IMR-90 (cell line): ENCODE measurements around the gene GJB4. TPM values are rescaled to one million over a fixed set of nuclear protein-coding genes. Genes with fewer than 3 reads are reported as not detected.

ENCODE experiments used
- ATAC-seq: fragments of 200-7000 bp; cut with Tn5 transposase; 2 replicates; pipeline ENCODE4 v1.9.1; 2020; ENCODE audit warnings: low read depth, mild to moderate bottlenecking, moderate library complexity
- BruUV-seq: library from RNA; stranded (reverse); fragments of 400-500 nt; replicated peaks from 2 replicates; lab custom pipeline; 2021; lab: Mats Ljungman, UMichigan
- CTCF ChIA-PET: fragments of 300-600 bp; formaldehyde crosslinking; extraction: SDS; loops from one replicate; lab custom pipeline; 2021; ENCODE audit warnings: antibody characterized with exemption; lab: Yijun Ruan, JAX
- POLR2A ChIA-PET: fragments of 300-600 bp; sonication (Branson Sonifier 250); formaldehyde crosslinking; loops from one replicate; lab custom pipeline; 2022; ENCODE audit warnings: antibody characterized with exemption; ENCODE audit not compliant: unreplicated experiment; lab: Charles Lee
- DNase-seq: peaks from one replicate; pipeline ENCODE4 v3.0.0; 2013
- H2AFZ ChIP-seq: replicated peaks from 2 replicates; pipeline ENCODE3; 2013; ENCODE audit warnings: low read length, mild to moderate bottlenecking; ENCODE audit not compliant: poor library complexity
- H2AK5ac ChIP-seq: 2 replicates; pipeline ENCODE4 v1.6.1; 2013; ENCODE audit warnings: low read depth, low read length, inconsistent platforms
- H2AK9ac ChIP-seq: replicated peaks from 2 replicates; pipeline ENCODE3; 2013; ENCODE audit warnings: mild to moderate bottlenecking, low read depth, low read length, moderate library complexity; ENCODE audit not compliant: poor library complexity
- H2BK120ac ChIP-seq: 2 replicates; pipeline ENCODE4 v1.6.1; 2013; ENCODE audit warnings: low read depth, low read length, inconsistent platforms
- H2BK15ac ChIP-seq: 3 replicates; pipeline ENCODE4 v1.6.1; 2013; ENCODE audit warnings: low read depth, low read length, inconsistent platforms
- H2BK20ac ChIP-seq: 2 replicates; pipeline ENCODE4 v1.6.1; 2013; ENCODE audit warnings: low read depth, mild to moderate bottlenecking, inconsistent platforms, low read length, moderate library complexity
- H2BK5ac ChIP-seq: 2 replicates; pipeline ENCODE4 v1.6.1; 2013; ENCODE audit warnings: mild to moderate bottlenecking, low read depth, low read length, inconsistent platforms; ENCODE audit not compliant: poor library complexity, severe bottlenecking
- H3K14ac ChIP-seq: replicated peaks from 2 replicates; pipeline ENCODE4 v1.6.1; 2013; ENCODE audit warnings: low read depth, low read length, inconsistent platforms
- H3K18ac ChIP-seq: 2 replicates; pipeline ENCODE4 v1.6.1; 2013; ENCODE audit warnings: low read depth, low read length, control low read depth
- H3K23ac ChIP-seq: 2 replicates; pipeline ENCODE4 v1.6.1; 2013; ENCODE audit warnings: low read depth, low read length, inconsistent platforms
- H3K27ac ChIP-seq: 2 replicates; pipeline ENCODE4 v1.5.1; 2013; ENCODE audit warnings: mild to moderate bottlenecking, control low read depth, low read length; ENCODE audit not compliant: insufficient read depth
- H3K27me3 ChIP-seq: 2 replicates; pipeline ENCODE4 v1.6.1; 2013; ENCODE audit warnings: low read length; ENCODE audit not compliant: control insufficient read depth, insufficient read depth
- H3K36me3 ChIP-seq: 2 replicates; pipeline ENCODE4 v1.6.1; 2013; ENCODE audit warnings: low read length, mixed read lengths; ENCODE audit not compliant: control insufficient read depth, insufficient read depth
- H3K4ac ChIP-seq: 2 replicates; pipeline ENCODE4 v1.6.1; 2013; ENCODE audit warnings: low read depth, low read length, inconsistent platforms
- H3K4me1 ChIP-seq: 2 replicates; pipeline ENCODE4 v1.6.1; 2013; ENCODE audit warnings: low read length, mixed read lengths; ENCODE audit not compliant: control insufficient read depth, insufficient read depth
- H3K4me2 ChIP-seq: 2 replicates; pipeline ENCODE4 v1.6.1; 2013; ENCODE audit warnings: low read depth, mild to moderate bottlenecking, control low read depth, low read length, moderate library complexity
- H3K4me3 ChIP-seq: 2 replicates; pipeline ENCODE4 v1.5.1; 2013; ENCODE audit warnings: low read depth, mild to moderate bottlenecking, control low read depth, low read length, moderate library complexity; ENCODE audit not compliant: insufficient read depth
- H3K56ac ChIP-seq: 2 replicates; pipeline ENCODE4 v1.6.1; 2013; ENCODE audit warnings: low read length, inconsistent platforms; ENCODE audit not compliant: insufficient read depth; ENCODE audit errors: extremely low read depth
- H3K79me1 ChIP-seq, 2 experiments: 2 replicates each; pipeline ENCODE4 v1.6.1; 2013; ENCODE audit warnings: low read length in 2 of 2, inconsistent platforms in 1 of 2, low read depth in 1 of 2
- H3K9ac ChIP-seq: 2 replicates; pipeline ENCODE4 v1.6.1; 2013; ENCODE audit warnings: low read depth, low read length, control low read depth
- H3K9me1 ChIP-seq: 2 replicates; pipeline ENCODE4 v1.6.1; 2013; ENCODE audit warnings: low read length, inconsistent platforms; ENCODE audit not compliant: insufficient read depth
- H3K9me3 ChIP-seq: 2 replicates; pipeline ENCODE4 v1.6.1; 2013; ENCODE audit warnings: low read length; ENCODE audit not compliant: control insufficient read depth, insufficient read depth
- H4K20me1 ChIP-seq: 2 replicates; pipeline ENCODE4 v1.6.1; 2013; ENCODE audit warnings: low read length, inconsistent platforms; ENCODE audit not compliant: insufficient read depth
- H4K5ac ChIP-seq: 2 replicates; pipeline ENCODE4 v1.6.1; 2013; ENCODE audit warnings: mild to moderate bottlenecking, low read depth, low read length, control low read depth
- H4K8ac ChIP-seq, 2 experiments: 2 replicates each; pipeline ENCODE4 v1.6.1; 2013; ENCODE audit warnings: low read depth in 2 of 2, low read length in 2 of 2, control low read depth in 1 of 2, inconsistent platforms in 1 of 2
- H4K91ac ChIP-seq: 2 replicates; pipeline ENCODE4 v1.6.1; 2013; ENCODE audit warnings: low read depth, low read length, inconsistent platforms; ENCODE audit not compliant: insufficient read depth
- BHLHE40 ChIP-seq: fragments of 150-350 bp; IDR thresholded peaks from 2 replicates; pipeline ENCODE4 v1.6.1; 2016; ENCODE audit warnings: mild to moderate bottlenecking, low read depth, low read length
- CEBPB ChIP-seq: IDR thresholded peaks from 2 replicates; pipeline ENCODE4 v1.6.1; 2012; ENCODE audit warnings: low read depth, low read length, improper control_type of control experiment
- CHD1 ChIP-seq: IDR thresholded peaks from 2 replicates; pipeline ENCODE4 v1.6.1; 2012; ENCODE audit warnings: low read depth, low read length, improper control_type of control experiment
- ELK1 ChIP-seq: fragments of 150-350 bp; IDR thresholded peaks from 2 replicates; pipeline ENCODE4 v1.6.1; 2016; ENCODE audit warnings: low read depth, mild to moderate bottlenecking, low read length, moderate library complexity, borderline replicate concordance
- FOS ChIP-seq: fragments of 150-350 bp; IDR thresholded peaks from 2 replicates; pipeline ENCODE4 v1.6.1; 2016; ENCODE audit warnings: low read depth, low read length
- MAFK ChIP-seq: IDR thresholded peaks from 2 replicates; pipeline ENCODE4 v1.6.1; 2012; ENCODE audit warnings: low read depth, low read length, improper control_type of control experiment
- MAZ ChIP-seq: IDR thresholded peaks from 2 replicates; pipeline ENCODE4 v1.6.1; 2012; ENCODE audit warnings: low read depth, mild to moderate bottlenecking, low read length, improper control_type of control experiment, moderate library complexity, borderline replicate concordance
- MXI1 ChIP-seq: IDR thresholded peaks from 2 replicates; pipeline ENCODE4 v1.6.1; 2012; ENCODE audit warnings: low read depth, mild to moderate bottlenecking, low read length, moderate library complexity, borderline replicate concordance
- NFE2L2 ChIP-seq: fragments of 150-350 bp; IDR thresholded peaks from 2 replicates; pipeline ENCODE4 v1.6.1; 2016; ENCODE audit warnings: low read depth, mild to moderate bottlenecking, low read length
- POLR2A ChIP-seq: IDR thresholded peaks from 2 replicates; pipeline ENCODE4 v1.6.1; 2012; ENCODE audit warnings: mild to moderate bottlenecking, low read depth, low read length
- RAD21 ChIP-seq: IDR thresholded peaks from 2 replicates; pipeline ENCODE4 v1.6.1; 2012; ENCODE audit warnings: low read length, improper control_type of control experiment
- RCOR1 ChIP-seq: IDR thresholded peaks from 2 replicates; pipeline ENCODE4 v1.6.1; 2012; ENCODE audit warnings: mild to moderate bottlenecking, low read length, improper control_type of control experiment; ENCODE audit not compliant: insufficient replicate concordance
- RFX5 ChIP-seq: IDR thresholded peaks from 2 replicates; pipeline ENCODE4 v1.8.0; 2012; ENCODE audit warnings: low read depth, mild to moderate bottlenecking, low read length, moderate library complexity
- SMC3 ChIP-seq: fragments of 150-350 bp; IDR thresholded peaks from 2 replicates; pipeline ENCODE4 v1.6.1; 2016; ENCODE audit warnings: low read depth, mild to moderate bottlenecking, antibody characterized with exemption, low read length, moderate library complexity
- USF2 ChIP-seq: fragments of 150-350 bp; IDR thresholded peaks from 2 replicates; pipeline ENCODE4 v1.6.1; 2017; ENCODE audit warnings: mild to moderate bottlenecking, antibody characterized with exemption, low read length, low read depth
- WGBS, 2 experiments: methylation state at CpG; one replicate each; pipeline versions ENCODE4 v1.1.5 to v1.1.7; 2013; ENCODE audit warnings: missing lambda C conversion rate in 2 of 2; ENCODE audit not compliant: insufficient read length in 1 of 2; ENCODE audit errors: extremely low coverage in 2 of 2; 5-methylcytosine and 5-hydroxymethylcytosine counted together
- dilution Hi-C: fragments of 300-500 bp; cut with HindIII; formaldehyde crosslinking; loops from one replicate; pipeline ENCODE4 v1.14.3; 2018; ENCODE audit warnings: low sequenced_read_pairs; ENCODE audit not compliant: unreplicated experiment
- in situ Hi-C: fragments of 300-500 bp; cut with MboI; formaldehyde crosslinking; loops from 3 replicates; pipeline ENCODE4 v1.14.3; 2019; ENCODE audit warnings: low sequenced_read_pairs, inconsistent platforms, mixed read lengths
- intact Hi-C: fragments of 100-400 bp; cut with micrococcal nuclease; formaldehyde crosslinking; loops from 2 replicates; pipeline ENCODE4 v1.10.0; 2022
- polyA plus RNA-seq, 3 experiments: library from polyadenylated mRNA; depleted of rRNA; stranded (reverse); fragments of >200 nt; gene quantifications; 2 replicates each; pipeline ENCODE4 v1.2.3, GENCODE V29; 2012; ENCODE audit warnings: low replicate concordance in 1 of 3
- total RNA-seq: library from RNA; depleted of rRNA; stranded (reverse); fragments of >200 nt; gene quantifications from 2 replicates; pipeline ENCODE4 v1.2.3, GENCODE V29; 2012
- TF ChIP-seq, protein P1 (sequence below): conservative IDR thresholded peaks from 2 replicates; pipeline ENCODE4 v1.5.1; 2012; ENCODE audit warnings: mild to moderate bottlenecking, low read depth, low read length, improper control_type of control experiment

GJB4 gene
- total and polyA plus RNA-seq, 2 of the 4 experiments (the other 2 are of a cell fraction), result not detected

GRCh38 chr1:34784751-34785221 lies 25.2 kb downstream of the GJB4 start:
- Histone ChIP-seq H3K9ac (no peak overlapping the region), H2BK20ac (no peak overlapping the region), H3K56ac (no peak overlapping the region), H3K23ac (no peak overlapping the region), H3K4me3 (no peak overlapping the region), H3K27me3 (peaks cover 30% of the 10 kb centered on the region), H2BK120ac (no peak overlapping the region), H2AK9ac (no peak overlapping the region), H3K4me1 (peaks cover 7% of the 10 kb centered on the region; the same call in 1 of the 2 replicates), H3K27ac (no peak overlapping the region), H3K14ac (no peak overlapping the region), H4K5ac (no peak overlapping the region), H4K8ac (no peak overlapping the region), H2BK15ac (no peak overlapping the region), H3K4me2 (no peak overlapping the region), H4K91ac (no peak overlapping the region), H4K20me1 (no peaks in the 10 kb centered on the region; the same call in 1 of the 2 replicates), H2AK5ac (no peak overlapping the region), H3K36me3 (no peaks in the 10 kb centered on the region), H3K9me1 (peaks cover 4% of the 10 kb centered on the region; the same call in 1 of the 2 replicates), H2AFZ (no peak overlapping the region), H3K18ac (no peak overlapping the region), H3K4ac (no peak overlapping the region), H2BK5ac (no peak overlapping the region), H3K79me1 (no peaks in the 10 kb centered on the region), H3K9me3 (peaks cover 6% of the 10 kb centered on the region)
- BruUV-seq, result no TSS peak
- CTCF ChIA-PET, result interaction anchor here (0.7 kb wide), 1 partner anchor 980 kb away, joined by 3 read pairs; no protein-coding TSS in a partner anchor
- in situ Hi-C loops (no loop called here), dilution Hi-C loops (no loop called here), intact Hi-C loops (loop anchor here (5.0 kb wide), 2 partner anchors 198 to 393 kb away; no protein-coding TSS in a partner anchor)
- DNase-seq (no peak), ATAC-seq (no peak)
- TF ChIP-seq POLR2A, result no peak
- no peak for TF ChIP-seq FOS
- no peak for TF ChIP-seq RCOR1
- TF ChIP-seq RFX5, result no peak
- no peak for TF ChIP-seq USF2
- TF ChIP-seq RAD21, result no peak
- TF ChIP-seq BHLHE40, result no peak
- no peak for TF ChIP-seq MAZ
- no peak for TF ChIP-seq SMC3
- no peak for TF ChIP-seq ELK1
- no peak for TF ChIP-seq CHD1
- no peak for TF ChIP-seq CEBPB
- TF ChIP-seq, protein P1, sequence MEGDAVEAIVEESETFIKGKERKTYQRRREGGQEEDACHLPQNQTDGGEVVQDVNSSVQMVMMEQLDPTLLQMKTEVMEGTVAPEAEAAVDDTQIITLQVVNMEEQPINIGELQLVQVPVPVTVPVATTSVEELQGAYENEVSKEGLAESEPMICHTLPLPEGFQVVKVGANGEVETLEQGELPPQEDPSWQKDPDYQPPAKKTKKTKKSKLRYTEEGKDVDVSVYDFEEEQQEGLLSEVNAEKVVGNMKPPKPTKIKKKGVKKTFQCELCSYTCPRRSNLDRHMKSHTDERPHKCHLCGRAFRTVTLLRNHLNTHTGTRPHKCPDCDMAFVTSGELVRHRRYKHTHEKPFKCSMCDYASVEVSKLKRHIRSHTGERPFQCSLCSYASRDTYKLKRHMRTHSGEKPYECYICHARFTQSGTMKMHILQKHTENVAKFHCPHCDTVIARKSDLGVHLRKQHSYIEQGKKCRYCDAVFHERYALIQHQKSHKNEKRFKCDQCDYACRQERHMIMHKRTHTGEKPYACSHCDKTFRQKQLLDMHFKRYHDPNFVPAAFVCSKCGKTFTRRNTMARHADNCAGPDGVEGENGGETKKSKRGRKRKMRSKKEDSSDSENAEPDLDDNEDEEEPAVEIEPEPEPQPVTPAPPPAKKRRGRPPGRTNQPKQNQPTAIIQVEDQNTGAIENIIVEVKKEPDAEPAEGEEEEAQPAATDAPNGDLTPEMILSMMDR, result no peak
- no peak for TF ChIP-seq NFE2L2
- no peak for TF ChIP-seq MAFK
- no peak for TF ChIP-seq MXI1
- 84% methylated on average over 9 of the region's 28 CpGs; no CpG with 5 or more reads in 1 of the 2 experiments for WGBS, 2 experiments
- POLR2A ChIA-PET, result no interaction called here
